SK-N-MC (cell line): ENCODE results near the gene CACNA1E.

ENCODE experiments used
- DNase-seq: peaks from one replicate; pipeline ENCODE4 v3.0.0-alpha.2; 2011; ENCODE audit warnings: low read depth, low spot score
- H3K27ac ChIP-seq: fragments of 200-600 bp; sonication (generic); 2 replicates; pipeline ENCODE4 v1.5.1; 2016; ENCODE audit warnings: mixed run types
- H3K36me3 ChIP-seq: fragments of 200-600 bp; sonication (generic); 2 replicates; pipeline ENCODE4 v1.6.1; 2017; ENCODE audit warnings: antibody characterized with exemption, low read length, mixed read lengths; ENCODE audit not compliant: insufficient read depth
- H3K4me3 ChIP-seq: fragments of 200-600 bp; sonication (generic); 2 replicates; pipeline ENCODE4 v1.5.1; 2016
- H3K9ac ChIP-seq: fragments of 200-600 bp; sonication (generic); 2 replicates; pipeline ENCODE4 v1.8.0; 2017; ENCODE audit warnings: mixed run types, mixed read lengths; ENCODE audit not compliant: insufficient read length
- H3K9me3 ChIP-seq: fragments of 200-600 bp; sonication (generic); 2 replicates; pipeline ENCODE4 v1.6.1; 2017; ENCODE audit warnings: low read depth, mild to moderate bottlenecking, antibody characterized with exemption, low read length, moderate library complexity, mixed read lengths
- EZH2 ChIP-seq: fragments of 200-600 bp; sonication (generic); IDR thresholded peaks from one replicate; pipeline ENCODE4 v1.6.1; 2017; ENCODE audit warnings: antibody characterized with exemption
- FOXP2 ChIP-seq: optimal IDR thresholded peaks from 2 replicates; pipeline ENCODE3; 2011; ENCODE audit warnings: mild to moderate bottlenecking, moderate library complexity; ENCODE audit not compliant: insufficient read depth; ENCODE audit errors: extremely low read length, control extremely low read depth
- POLR2AphosphoS5 ChIP-seq: IDR thresholded peaks from 2 replicates; pipeline ENCODE4 v1.6.1; 2012; ENCODE audit warnings: mild to moderate bottlenecking, low read depth, low read length, borderline replicate concordance

Gene CACNA1E

GRCh38 chr1:181503171-181503810 is 20.0 kb downstream of the CACNA1E start:
- DNase-seq, result no peak
- TF ChIP-seq POLR2AphosphoS5, result no peak
- no peak for TF ChIP-seq EZH2
- TF ChIP-seq FOXP2, result no peak
- no peak overlapping the region for H3K4me3 ChIP-seq
- no peak overlapping the region for H3K27ac ChIP-seq
- no peak overlapping the region for H3K9ac ChIP-seq
- H3K9me3 ChIP-seq, result no peaks in the 10 kb centered on the region
- H3K36me3 ChIP-seq, result no peaks in the 10 kb centered on the region

GRCh38 chr1:181504399-181504842 is 21.1 kb downstream of the CACNA1E start:
- no peak for DNase-seq
- Histone ChIP-seq H3K27ac (no peak overlapping the region), H3K4me3 (no peak overlapping the region)

GRCh38 chr1:181506563-181507353 is 23.4 kb downstream of the CACNA1E start:
- no peak overlapping the region for H3K27ac ChIP-seq
- no peaks in the 10 kb centered on the region for H3K36me3 ChIP-seq
- H3K4me3 ChIP-seq, result no peak overlapping the region
- H3K9ac ChIP-seq, result no peak overlapping the region
- no peaks in the 10 kb centered on the region for H3K9me3 ChIP-seq
- TF ChIP-seq POLR2AphosphoS5, result no peak
- TF ChIP-seq EZH2, result no peak
- no peak for TF ChIP-seq FOXP2
- no peak for DNase-seq

More at GRCh38 chr1:181504399-181504842, 21.1 kb downstream of the CACNA1E start:
- Histone ChIP-seq H3K9me3 (no peaks in the 10 kb centered on the region), H3K9ac (no peak overlapping the region), H3K36me3 (no peaks in the 10 kb centered on the region)
- TF ChIP-seq FOXP2, result no peak
- no peak for TF ChIP-seq POLR2AphosphoS5
- TF ChIP-seq EZH2, result no peak

GRCh38 chr1:181508486-181509165 is 25.3 kb downstream of the CACNA1E start:
- no peak for DNase-seq
- H3K4me3 ChIP-seq, result no peak overlapping the region
- TF ChIP-seq EZH2, result no peak
- no peak for TF ChIP-seq FOXP2
- no peak for TF ChIP-seq POLR2AphosphoS5
- H3K27ac ChIP-seq, result no peak overlapping the region
- no peaks in the 10 kb centered on the region for H3K36me3 ChIP-seq
- H3K9ac ChIP-seq, result no peak overlapping the region
- H3K9me3 ChIP-seq, result no peaks in the 10 kb centered on the region

GRCh38 chr1:181513786-181514297 is 30.5 kb downstream of the CACNA1E start:
- H3K27ac ChIP-seq, result no peak overlapping the region
- no peak for TF ChIP-seq EZH2
- H3K36me3 ChIP-seq, result no peaks in the 10 kb centered on the region
- no peak for DNase-seq
- no peaks in the 10 kb centered on the region for H3K9me3 ChIP-seq
- H3K4me3 ChIP-seq, result no peak overlapping the region
- no peak overlapping the region for H3K9ac ChIP-seq

- Histone ChIP-seq H3K9ac (no peak overlapping the region), H3K27ac (no peak overlapping the region), H3K9me3 (no peaks in the 10 kb centered on the region), H3K4me3 (no peak overlapping the region), H3K36me3 (no peaks in the 10 kb centered on the region)
- TF ChIP-seq FOXP2 (no peak), EZH2 (no peak), POLR2AphosphoS5 (no peak)
- DNase-seq, result no peak
Measured at GRCh38 chr1:181514298-181515290, 31.3 kb downstream of the CACNA1E start.

- Histone ChIP-seq H3K36me3 (no peaks in the 10 kb centered on the region), H3K9ac (no peak overlapping the region), H3K27ac (no peak overlapping the region), H3K9me3 (no peaks in the 10 kb centered on the region), H3K4me3 (no peak overlapping the region)
- DNase-seq, result no peak
- TF ChIP-seq POLR2AphosphoS5 (no peak), FOXP2 (no peak), EZH2 (no peak)
Measured at GRCh38 chr1:181516706-181517105, 33.4 kb downstream of the CACNA1E start.
